Activated CD4-positive, alpha-beta T cell treated with anti-CD3 and anti-CD28 coated beads, Interleukin-10, Interleukin-2, amounts not matched to agents 100 ng/mL and 50 ng/mL, durations not matched to agents 16 hours and 8 hours (primary cell): ENCODE results near the gene RTN4R.

Experiments
- DNase-seq: peaks from one replicate; pipeline ENCODE4 v3.0.0-alpha.2; 2020

The RTN4R gene

GRCh38 chr22:20194681-20195593, 73.2 kb downstream of the RTN4R start:
- DNase-seq, result no peak

- no peak for DNase-seq
Observed at GRCh38 chr22:20193761-20194494, 74.2 kb downstream of the RTN4R start.

GRCh38 chr22:20192972-20193760, 75.0 kb downstream of the RTN4R start:
- no peak for DNase-seq

- DNase-seq, result no peak
Observed at GRCh38 chr22:20192293-20192971, 75.7 kb downstream of the RTN4R start.

DNA sequence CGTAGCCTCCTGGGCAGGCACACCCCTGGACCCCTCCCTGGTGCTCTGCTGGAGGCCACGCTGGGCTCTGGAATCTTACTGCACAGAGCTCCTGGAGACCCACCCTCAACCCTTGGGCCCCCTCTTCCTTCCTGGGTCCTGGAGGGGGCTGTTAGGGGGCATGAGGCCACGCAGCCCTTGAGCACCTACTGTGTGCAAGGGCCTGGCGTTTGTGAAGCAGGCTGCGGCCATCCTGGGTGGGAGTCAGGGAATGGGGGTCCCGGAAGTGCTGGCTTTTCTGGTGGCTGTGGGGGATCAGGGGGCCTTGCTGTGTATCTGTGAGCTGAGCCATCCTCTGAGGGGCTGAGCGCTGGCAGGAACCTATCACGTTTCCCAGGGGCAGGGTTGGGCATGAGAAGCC, 76.3 kb downstream of the RTN4R start:
- no peak for DNase-seq
